PC-9 (cell line): ENCODE measurements around the gene AEBP1.

Experiments
- CTCF ChIP-seq: fragments of 200-600 bp; sonication (generic); conservative IDR thresholded peaks from 2 replicates; pipeline ENCODE4 v1.6.1; 2017; ENCODE audit warnings: mixed run types, antibody characterized with exemption, mild to moderate bottlenecking, moderate library complexity
- EZH2 ChIP-seq: fragments of 200-600 bp; sonication (generic); IDR thresholded peaks from 2 replicates; pipeline ENCODE4 v1.8.0; 2017; ENCODE audit warnings: antibody characterized with exemption, low read depth

GRCh38 chr7:44080118-44080517 is 24.0 kb upstream of the AEBP1 start:
- TF ChIP-seq CTCF: no peak
- TF ChIP-seq EZH2: no peak
